GM19463 (cell line): ENCODE results near the gene SYNGR4.
"Not testable (repeated sequence)": the region's sequence is repeated elsewhere in the genome, so short reads cannot be mapped to it uniquely, and the experiment has no call there.

Experiments
- ATAC-seq: cut with Tn5 transposase; IDR thresholded peaks from one replicate; pipeline ENCODE4 v1.9.1; 2021; ENCODE audit warnings: mild to moderate bottlenecking, moderate library complexity; ENCODE audit not compliant: unreplicated experiment

SYNGR4 gene

DNA sequence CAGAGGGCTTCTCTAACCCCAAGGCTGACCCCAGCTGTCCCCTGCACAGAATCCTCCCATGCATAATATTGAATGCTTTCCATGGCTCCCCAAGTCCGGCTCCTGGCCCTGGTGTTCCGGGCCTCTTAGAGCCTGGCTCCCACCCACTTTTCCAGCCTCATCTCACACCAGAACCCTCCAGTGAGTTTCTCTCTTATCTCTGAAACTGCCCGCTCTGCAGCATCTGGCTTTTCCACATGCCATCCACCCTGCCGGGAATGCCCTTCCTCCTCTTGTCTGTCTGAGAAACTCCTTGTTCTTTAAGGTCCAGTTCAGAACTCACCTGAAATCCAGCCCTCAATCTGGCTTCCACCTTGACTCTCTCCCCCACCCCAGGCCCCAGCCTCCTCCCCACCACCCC is 6.8 kb downstream of the SYNGR4 start:
- no peak for ATAC-seq

DNA sequence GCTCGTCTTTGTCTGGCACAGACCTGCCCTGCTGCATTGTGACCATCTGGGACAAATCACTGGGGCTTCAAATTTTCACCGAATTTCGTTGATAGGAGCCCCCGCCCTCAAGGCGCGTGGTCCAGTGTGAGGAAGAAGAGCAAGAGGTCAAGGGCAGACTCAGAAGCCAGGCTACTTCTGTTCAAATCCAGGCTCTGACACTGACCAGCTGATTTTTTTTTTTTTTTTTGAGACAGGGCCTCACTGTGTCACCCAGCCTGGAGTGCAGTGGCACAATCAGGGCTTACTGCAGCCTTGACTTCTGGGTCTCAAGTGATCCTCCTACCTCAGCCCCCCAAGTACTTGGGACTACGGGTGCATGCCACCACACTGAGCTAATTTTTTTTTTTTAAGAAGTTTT is 7.2 kb downstream of the SYNGR4 start:
- no peak for ATAC-seq

DNA sequence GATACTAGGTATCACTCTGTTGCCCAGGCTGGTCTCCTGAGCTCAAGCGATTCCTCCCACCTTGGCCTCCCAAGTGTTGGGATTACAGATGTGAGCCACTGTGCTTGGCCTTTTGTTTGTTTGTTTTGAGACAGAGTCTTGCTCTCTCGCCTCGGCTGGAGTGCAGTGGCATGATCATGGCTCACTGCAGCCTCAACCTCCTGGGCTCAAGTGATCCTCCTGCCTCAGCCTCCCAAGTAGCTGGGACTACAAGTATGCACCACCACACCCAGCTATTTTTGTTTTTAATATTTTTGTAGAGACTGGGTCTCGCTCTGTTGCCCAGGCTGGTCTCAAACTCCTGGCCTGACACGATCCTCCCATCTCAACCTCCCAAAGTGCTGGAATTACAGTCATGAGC is 7.6 kb downstream of the SYNGR4 start:
- not testable (repeated sequence) for ATAC-seq

DNA sequence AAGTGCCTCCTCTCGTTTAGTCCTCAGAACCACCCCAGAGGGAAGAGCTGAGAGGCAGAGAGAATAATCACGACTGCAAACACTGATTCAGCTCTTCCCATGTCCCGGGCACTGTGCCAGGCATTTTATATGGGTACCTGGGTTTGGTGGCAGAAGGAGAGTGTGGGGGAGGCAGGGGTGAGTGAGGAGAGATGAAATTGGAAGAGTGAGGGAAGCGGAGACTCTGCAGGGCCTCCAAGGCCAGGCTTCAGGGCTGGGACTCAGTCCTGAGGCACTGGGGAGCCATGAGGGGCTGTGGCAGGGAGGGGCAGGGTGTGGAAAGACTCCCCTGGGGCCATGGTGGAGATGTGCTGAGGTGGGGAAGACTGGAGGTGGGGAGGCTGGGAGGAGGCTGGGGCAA is 8.7 kb downstream of the SYNGR4 start:
- no peak for ATAC-seq

DNA sequence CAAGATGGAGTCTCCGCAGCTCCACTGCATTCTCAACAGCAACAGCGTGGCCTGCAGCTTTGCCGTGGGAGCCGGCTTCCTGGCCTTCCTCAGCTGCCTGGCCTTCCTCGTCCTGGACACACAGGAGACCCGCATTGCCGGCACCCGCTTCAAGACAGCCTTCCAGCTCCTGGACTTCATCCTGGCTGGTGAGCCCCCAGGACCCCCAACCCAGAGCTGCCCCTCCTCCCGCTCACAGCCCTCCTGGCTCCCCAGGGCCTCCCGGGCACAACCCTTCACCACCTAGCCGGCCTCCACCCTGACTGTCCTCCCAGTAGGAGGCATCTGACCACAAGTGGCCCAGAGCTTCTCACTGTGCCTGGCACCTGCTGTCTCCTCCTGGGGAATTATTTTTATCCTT is 9.4 kb downstream of the SYNGR4 start:
- ATAC-seq, result no peak

DNA sequence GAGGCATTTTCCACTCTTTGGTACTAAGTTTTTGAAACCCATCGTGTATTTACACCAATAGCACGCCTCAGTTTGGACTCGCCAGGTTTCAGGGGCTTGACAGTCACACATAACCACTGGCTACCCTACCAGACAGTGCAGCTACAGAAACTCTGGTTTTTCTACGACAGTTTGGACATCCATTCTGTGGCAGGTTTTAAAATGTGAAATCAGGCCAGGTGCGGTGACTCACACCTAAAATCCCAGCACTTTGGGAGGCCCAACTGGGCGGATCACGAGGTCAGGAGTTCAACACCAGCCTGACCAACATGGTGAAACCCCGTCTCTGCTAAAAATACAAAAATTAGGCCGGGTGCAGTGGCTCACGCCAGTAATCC is 14.0 kb downstream of the SYNGR4 start:
- no peak for ATAC-seq

DNA sequence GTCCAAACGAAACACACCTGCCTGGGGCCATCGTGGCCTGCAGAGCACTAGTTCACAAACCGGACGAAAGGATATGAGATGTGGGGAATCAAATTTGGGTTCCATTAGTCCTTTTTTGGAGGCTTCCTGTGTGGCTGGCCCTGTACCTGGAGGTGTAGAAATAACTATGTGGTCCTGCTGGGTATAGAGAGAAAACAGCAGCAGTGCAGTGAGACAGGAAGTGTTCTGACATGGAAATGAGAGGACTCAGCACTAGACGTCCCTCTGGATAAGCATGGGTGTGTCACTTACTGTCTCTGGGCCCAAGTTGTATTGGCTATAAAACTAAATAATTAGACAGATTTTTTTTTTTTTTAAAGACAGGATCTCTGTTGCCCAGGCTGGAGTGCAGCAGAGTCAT is 14.9 kb downstream of the SYNGR4 start:
- no peak for ATAC-seq

DNA sequence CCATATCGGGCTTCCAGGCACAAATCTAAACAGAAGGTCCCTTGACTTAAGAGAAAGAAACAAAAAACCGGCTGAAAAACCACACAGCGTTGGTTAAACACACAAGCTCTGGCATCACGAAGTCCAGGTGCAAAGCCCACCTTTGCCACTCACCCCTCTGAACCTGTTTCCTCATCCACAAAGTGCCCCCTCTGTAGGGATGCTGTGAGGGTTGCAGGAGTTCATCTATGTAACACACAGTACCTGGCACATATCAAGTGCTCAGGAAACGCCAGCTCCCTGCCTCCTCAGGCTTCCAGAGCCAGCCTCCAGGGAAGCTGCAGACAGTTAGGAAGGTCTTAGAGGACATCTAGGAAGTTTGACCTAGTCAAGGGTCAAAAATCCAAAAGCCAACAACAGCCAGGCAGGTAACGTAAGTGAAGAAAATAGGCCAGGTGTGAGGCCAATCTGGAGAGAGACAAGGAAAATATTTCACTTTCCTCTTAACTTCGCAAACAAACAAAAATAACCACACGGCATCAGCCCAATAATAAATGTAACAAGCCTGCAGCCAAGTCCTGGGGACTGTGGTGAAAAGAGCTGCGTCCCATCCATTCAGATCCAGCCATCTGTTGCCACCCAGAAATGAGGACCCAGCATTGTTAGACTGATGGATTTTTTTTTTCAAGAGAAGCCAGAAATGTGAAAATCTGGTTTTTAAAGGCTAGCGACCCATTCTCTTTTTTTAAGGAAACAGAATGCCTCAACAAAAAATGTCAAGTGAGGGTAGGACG is 17.2 kb downstream of the SYNGR4 start:
- ATAC-seq, result no peak

DNA sequence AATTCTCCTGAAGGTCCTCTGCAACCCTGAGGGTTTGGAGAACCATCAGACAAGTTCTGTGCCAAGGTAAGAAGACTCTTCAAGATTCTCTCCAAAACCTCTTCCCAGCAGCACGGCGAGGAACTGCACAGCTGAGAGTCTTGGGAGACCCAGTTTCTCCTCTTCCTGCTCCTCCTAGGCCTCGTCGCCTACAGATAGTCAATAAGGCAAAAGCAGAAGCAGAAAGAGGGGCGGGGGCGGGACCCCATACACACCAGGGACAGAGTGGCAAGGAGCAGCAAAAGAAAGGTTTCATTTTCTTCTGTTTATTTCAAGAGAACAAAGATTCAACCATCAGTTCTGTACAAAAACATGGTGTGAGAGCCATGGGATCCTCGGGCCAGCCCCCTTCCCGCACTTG is 18.1 kb downstream of the SYNGR4 start:
- ATAC-seq, result no peak

DNA sequence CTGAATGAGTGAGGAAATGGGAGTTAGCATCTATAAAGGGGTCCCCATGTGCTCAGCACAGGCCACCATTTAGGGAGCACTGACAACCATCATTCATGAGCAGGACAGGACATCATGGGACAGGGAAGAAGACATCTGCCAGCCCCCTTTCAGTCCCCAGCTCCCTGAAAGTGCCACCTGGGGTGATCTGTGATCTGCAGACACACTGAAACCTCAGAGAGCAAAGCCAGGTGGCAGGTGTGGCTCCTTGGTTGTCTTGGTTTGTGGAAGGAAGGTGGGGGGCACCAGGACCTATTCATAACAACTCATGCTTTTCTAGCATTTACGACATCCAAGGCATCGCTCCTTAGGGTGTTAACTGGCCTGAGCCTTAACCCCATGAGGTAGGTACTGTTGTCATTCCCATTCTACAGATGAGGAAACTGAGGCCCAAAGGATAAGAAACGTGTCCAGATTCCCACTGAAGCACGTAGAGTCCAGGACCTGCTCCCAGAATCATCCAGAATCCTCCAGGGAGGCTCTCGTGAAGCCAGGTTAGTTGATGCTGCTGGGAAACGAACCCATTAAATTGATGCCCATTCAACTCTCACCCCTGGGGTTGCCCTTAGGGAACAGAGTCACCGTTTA is 21.4 kb downstream of the SYNGR4 start:
- no peak for ATAC-seq

DNA sequence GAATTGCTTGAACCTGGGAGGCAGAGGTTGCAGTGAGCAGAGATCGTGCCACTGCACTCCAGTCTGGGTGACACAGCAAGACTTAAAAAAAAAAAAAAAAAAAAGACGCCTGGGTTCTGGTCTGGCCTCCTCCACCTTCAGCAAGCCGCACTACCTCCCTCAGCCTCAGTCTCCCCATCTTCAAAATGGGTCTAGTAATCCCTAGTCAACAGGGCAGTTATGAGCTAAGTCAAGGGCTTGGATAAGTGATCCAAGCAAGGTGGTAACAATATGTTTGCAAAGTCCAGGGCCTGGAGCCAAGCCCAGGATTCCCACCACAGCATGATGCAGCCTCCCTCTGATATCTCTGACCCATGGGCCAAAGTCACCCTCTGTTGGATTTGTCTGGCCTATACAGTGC is 22.8 kb downstream of the SYNGR4 start:
- no peak for ATAC-seq

DNA sequence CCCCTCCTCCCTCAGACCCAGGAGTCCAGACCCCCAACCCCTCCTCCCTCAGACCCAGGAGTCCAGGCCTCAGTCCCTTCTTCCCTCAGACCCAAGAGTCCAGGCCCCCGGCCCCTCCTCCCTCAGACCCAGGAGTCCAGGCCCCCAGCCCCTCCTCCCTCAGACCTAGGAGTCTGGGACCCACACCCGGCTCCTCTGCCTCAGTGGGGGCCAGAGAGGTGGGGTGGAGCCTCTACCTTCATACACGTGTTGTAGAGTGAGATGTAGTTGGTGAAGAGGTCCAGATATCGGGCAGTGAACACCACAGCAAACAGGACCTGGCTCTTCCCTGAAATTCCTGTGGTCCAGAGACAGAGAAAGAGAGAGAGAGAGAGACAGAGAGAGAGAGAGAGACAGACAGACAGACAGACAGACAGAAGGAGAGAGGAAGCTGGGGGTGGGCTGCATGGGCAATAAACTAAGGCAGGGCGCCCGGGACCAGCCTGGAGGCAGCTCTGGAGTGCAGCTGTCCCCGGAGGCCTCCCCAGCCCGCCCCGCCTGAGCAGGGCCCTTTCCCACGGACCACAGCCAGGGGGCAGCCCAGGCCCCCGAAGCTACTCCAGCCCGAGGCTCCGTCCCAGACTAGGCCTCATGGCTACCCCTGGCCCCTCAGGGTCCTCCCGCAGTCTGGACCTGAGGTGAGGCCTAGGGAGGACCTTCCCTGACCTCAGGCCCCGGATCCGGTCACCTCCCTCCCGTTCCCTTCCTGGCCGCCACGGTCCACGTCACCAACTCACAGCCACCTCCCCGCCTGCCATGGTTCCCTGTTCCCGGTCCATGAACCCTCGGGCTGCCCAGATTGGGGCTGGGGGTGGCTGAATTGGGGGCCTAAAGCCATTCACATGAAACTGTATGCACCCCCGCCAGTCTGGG is 26.3 kb downstream of the SYNGR4 start:
- no peak for ATAC-seq

DNA sequence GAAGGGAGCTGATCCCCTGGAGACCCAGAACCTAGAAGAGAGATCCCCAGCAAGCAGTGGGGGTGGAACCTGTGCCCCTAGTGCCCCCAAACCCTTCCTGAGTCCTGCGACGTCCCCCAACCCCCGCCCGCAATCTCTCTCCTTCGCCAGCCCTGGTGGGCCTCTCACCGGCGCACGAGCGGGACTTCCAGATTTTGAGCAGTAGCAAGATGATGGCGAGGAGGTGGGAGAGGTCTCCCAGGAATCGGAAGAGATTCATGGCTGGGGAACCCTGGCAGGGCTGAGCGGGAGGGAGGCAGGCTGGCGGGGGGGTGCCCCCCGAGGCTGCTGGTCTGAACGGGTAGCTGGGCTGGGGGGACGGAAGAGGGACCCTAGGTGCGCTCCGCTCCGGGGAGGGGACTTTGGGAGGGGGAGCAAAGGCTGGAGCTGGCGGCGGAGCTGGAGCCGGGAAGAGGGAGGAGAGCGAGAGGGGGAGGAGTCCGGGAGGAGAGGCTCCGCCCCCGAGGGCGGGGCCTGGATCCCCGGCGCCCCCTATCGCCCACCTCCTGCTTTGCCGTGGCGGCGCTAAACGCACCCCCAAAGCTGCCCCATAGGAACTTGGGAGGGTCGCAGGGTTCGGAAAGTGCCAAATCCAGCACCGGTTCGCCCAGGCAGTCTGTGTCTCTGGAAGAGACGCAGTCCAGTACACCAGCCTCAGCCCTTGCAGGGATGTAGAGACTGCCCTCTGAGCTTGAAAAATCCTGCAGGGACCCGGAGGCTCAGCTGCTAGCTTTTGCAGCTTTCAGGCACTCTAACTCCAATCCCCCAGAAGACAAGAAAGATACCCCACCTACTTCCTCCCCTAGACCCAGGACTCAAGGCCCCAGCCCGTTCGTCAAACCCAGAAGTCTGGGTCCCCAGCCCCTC is 27.2 kb downstream of the SYNGR4 start, which contains the start of gene KDELR1:
TSS of gene KDELR1 (minus strand) at position 452 of the 906 bp plus-strand sequence. CDS start at position 259, 193 bp downstream.
- peak; percentile 74 for ATAC-seq

DNA sequence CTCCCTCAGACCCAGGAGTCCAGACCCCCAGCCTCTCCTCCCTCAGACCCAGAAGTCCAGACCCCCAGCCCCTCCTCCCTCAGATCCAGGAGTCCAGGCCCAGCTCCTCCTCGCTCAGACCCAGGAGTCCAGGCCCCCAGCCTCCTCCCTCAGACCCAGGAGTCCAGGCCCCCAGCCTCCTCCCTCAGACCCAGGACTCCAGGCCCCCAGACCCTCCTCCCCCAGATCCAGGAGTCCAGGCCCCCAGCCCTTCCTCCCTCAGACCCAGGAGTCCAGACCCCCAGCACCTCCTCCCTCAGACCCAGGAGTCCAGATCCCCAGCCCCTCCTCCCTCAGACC is 27.8 kb downstream of the SYNGR4 start:
- not testable (repeated sequence) for ATAC-seq

DNA sequence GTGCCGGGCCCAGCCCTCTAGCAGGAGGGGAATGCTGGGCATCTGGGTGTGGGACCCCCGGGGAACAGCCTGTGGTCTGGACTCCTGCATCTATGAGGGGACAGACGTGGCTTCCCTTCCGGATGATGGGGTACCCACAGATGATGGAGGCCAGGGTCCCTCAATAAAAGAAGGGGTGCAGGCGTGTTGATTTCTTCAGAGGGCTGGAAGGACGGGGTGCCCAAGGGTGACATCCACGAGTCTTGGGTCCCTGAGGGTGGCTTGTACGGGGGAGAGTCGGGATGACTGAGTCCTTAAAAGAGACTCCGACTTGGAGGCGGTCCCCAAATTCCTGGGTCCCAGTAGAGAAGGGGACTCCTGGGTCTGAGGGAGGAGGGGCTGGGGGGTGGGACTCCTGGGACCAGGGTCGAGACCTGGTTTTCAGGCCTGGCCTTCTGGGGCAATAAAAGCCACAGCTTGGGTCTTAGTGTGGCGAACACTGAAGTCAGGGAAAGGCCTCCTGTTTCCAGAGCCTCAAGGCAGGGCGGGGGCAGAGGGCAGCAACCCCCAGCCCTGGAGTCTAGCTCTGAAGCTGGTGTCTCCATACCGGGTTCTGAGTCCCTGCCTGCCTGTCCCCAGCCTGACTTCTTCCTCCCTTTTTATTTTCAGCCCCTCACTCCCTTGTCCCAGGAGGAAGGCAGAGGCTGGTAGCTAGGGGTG is 28.8 kb downstream of the SYNGR4 start:
- no peak for ATAC-seq

DNA sequence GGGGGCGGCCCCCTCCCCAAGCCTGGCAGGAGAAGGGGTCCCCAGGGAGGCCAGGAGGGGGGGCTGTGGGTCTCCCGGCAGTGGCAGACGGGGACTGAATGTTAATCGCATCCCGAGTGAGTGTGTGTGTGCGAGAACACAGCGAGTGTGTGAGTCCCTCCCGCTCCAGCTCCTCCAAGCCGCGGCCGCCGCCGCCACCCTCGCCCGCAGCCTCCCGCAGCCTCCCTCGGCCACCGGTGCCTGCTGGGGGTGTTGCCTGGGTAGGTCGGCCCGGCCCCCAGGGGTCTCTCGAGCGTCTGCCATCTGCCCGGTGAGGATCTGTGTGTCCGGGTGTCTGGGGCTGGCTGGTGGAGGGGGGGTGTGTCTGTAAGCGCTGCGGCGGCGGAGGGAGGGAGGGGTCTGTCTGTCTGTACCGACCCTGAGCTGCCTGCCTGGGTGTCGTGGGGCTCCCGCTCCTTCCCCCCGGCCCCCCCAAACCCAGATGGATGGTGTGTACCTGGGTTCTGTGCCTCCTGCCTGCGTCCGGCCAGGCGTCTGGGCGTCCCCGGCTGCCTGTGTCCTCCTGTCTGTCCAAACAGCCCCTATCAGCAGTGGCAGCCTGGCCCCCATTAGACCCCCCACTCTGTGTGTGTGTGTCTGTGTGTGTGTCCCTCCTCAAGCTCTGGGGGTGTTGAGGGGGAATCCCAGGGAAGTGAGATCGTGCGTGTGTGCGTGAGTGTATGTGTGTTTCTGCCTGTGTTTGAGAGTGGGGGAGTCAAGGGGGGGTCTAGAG is 29.6 kb downstream of the SYNGR4 start, which contains the start of gene GRIN2D:
TSS of gene GRIN2D (plus strand) at position 110 of the 772 bp plus-strand sequence. CDS start 4,725 bp downstream, outside the sequence.
- no peak for ATAC-seq

DNA sequence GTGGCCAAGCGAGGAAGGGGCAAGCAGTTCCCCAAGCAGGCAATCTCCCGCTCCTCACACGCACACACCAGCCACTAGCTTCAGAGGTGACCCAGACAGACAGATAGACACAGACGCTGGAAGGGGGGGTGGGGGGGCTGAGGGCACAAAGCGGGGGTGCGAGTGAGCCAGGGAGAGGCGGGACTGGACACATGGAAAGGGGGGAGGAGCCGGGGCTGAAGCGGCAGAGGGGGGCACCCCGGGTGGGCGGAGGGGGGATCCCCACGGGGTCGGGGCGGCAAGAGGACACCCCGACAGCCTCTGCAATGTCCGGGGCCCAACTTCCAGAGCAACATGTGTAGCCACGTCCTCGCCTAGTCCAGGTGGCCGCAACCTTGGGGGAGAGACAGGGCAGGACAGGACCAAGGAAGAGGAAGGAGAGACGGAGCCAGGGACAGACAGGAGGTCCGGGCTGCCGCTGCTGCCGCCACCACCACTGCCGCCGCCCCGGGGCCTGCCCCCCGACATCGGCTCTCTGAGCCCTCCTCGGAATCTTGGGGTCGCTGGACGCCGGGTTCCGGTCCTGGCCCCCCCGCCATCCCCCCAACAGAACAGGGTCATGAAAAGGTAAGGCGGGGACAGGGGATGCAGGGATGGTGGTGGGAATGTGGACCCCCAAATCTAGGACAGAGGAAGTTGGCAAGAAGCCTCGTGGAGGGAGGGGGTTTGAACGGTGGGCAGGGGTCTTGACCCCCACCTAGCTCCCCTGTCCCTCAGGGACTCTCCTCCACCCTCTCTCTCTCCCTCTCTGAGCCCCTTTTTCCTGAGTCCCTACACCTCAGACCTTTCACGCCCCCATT is 30.4 kb downstream of the SYNGR4 start:
- no peak for ATAC-seq

DNA sequence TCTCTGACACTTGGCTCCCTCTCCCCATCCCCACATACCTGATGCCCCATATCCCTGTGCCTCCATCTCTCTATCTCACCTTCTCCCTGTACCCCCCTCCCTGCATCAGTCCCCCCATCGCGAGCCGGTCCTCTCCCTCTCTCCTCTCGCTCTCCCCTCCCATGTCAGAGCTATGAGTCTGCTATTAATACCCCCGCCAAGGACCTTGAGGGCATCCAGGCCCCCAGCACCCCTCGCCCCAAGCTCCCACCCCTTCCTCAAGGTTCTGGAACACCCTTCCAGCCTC is 30.9 kb downstream of the SYNGR4 start:
- no peak for ATAC-seq
